Measurements from ENCODE around the gene CEPT1.

- TF ChIP-seq CTCF (IDR thresholded peaks at IDR 0.05) (no peak), POLR2A (IDR thresholded peaks at IDR 0.05) (no peak), EP300 (IDR thresholded peaks at IDR 0.05) (no peak)
These were observed 76.7 kb downstream of the CEPT1 start for GRCh38 chr1:111216751-111217150.

Measured in tibial nerve (tissue), 4 donors.